HCT116 (cell line): ENCODE measurements around the gene GALNT2. TPM values are rescaled to one million over a fixed set of nuclear protein-coding genes. Genes with fewer than 3 reads are reported as not detected.

Experiments
- ATAC-seq: fragments of 200-7000 bp; cut with Tn5 transposase; 2 replicates; pipeline ENCODE4 v1.9.1; 2020; ENCODE audit warnings: mild to moderate bottlenecking, moderate library complexity
- BruUV-seq: library from RNA; stranded (reverse); fragments of 400-500 nt; replicated peaks from 2 replicates; lab custom pipeline; 2021; lab: Mats Ljungman, UMichigan
- CTCF ChIA-PET: fragments of 300-600 bp; sonication (Branson Sonifier 250); formaldehyde crosslinking; loops from one replicate; lab custom pipeline; 2021; ENCODE audit warnings: antibody characterized with exemption; lab: Charles Lee
- POLR2A ChIA-PET: fragments of 300-600, 350-600 bp; sonication (Branson Sonifier 250); formaldehyde crosslinking; loops from one replicate; lab custom pipeline; 2021; ENCODE audit warnings: antibody characterized with exemption; lab: Charles Lee
- RAD21 ChIA-PET, 2 experiments: fragments of 300-600 bp; sonication (Branson Sonifier 250); formaldehyde crosslinking; loops; one replicate each; lab custom pipeline; 2023; ENCODE audit warnings: low total read pairs in 2 of 2; ENCODE audit not compliant: uncharacterized antibody in 2 of 2, unreplicated experiment in 2 of 2, low non-redundant PET in 1 of 2; lab: Charles Lee
- DNase-seq: peaks from one replicate; pipeline ENCODE4 v3.0.0-alpha.2; 2010; ENCODE audit warnings: low read depth, low spot score
- H2AFZ ChIP-seq: fragments of 200-600 bp; shearing (Covaris generic), sonication (generic); 2 replicates; pipeline ENCODE4 v1.6.1; 2017; ENCODE audit warnings: low read depth, mixed run types, mixed read lengths, antibody characterized with exemption, low read length; ENCODE audit not compliant: poor library complexity, severe bottlenecking
- H3K27ac ChIP-seq: 2 replicates; pipeline ENCODE4 v1.5.1; 2012; ENCODE audit warnings: low read depth, low read length
- H3K27me3 ChIP-seq: fragments of 200-600 bp; sonication (generic); 2 replicates; pipeline ENCODE4 v1.6.1; 2016; ENCODE audit warnings: mixed run types, low read length, mixed read lengths; ENCODE audit not compliant: insufficient read depth
- H3K36me3 ChIP-seq, 2 experiments: fragments of 200-500 bp in 1 of 2; fragments of 200-600 bp in 1 of 2; sonication (Bioruptor generic) in 1 of 2; sonication (generic) in 1 of 2; 2 replicates each; pipeline versions ENCODE4 v1.5.1 to v1.6.1; 2014 to 2016; ENCODE audit warnings: low read length in 2 of 2, inconsistent platforms in 1 of 2, mixed read lengths in 1 of 2, mixed run types in 1 of 2; ENCODE audit not compliant: insufficient read depth in 2 of 2, control insufficient read depth in 1 of 2
- H3K4me1 ChIP-seq, 2 experiments: fragments of 200-600 bp in 1 of 2; sonication (generic) in 1 of 2; 2 replicates each; pipeline versions ENCODE4 v1.5.1 to v1.6.1; 2012 to 2017; ENCODE audit warnings: low read length in 2 of 2, inconsistent platforms in 1 of 2, mild to moderate bottlenecking in 1 of 2, mixed read lengths in 1 of 2, mixed run types in 1 of 2, moderate library complexity in 1 of 2; ENCODE audit not compliant: insufficient read depth in 2 of 2, control insufficient read depth in 1 of 2
- H3K4me2 ChIP-seq: fragments of 200-600 bp; sonication (generic); 2 replicates; pipeline ENCODE4 v1.6.1; 2017; ENCODE audit warnings: mixed run types, low read length, mixed read lengths
- H3K4me3 ChIP-seq, 2 experiments: fragments of 200-600 bp in 1 of 2; sonication (generic) in 1 of 2; replicated peaks in 1 of 2; 2 replicates each; pipeline ENCODE4 v1.5.1; 2011 to 2016; ENCODE audit warnings: low read length in 2 of 2, control low read depth in 1 of 2, low read depth in 1 of 2, mild to moderate bottlenecking in 1 of 2, mixed read lengths in 1 of 2, mixed run types in 1 of 2
- H3K79me2 ChIP-seq: fragments of 200-600 bp; sonication (generic); 2 replicates; pipeline ENCODE4 v1.6.1; 2017; ENCODE audit warnings: mild to moderate bottlenecking, mixed run types, low read length, moderate library complexity, mixed read lengths; ENCODE audit not compliant: insufficient read depth
- H3K9ac ChIP-seq: fragments of 200-600 bp; sonication (generic); 2 replicates; pipeline ENCODE4 v1.6.1; 2016; ENCODE audit warnings: low read length, mixed read lengths
- H3K9me2 ChIP-seq: fragments of 200-600 bp; sonication (generic), shearing (Covaris generic); 2 replicates; pipeline ENCODE4 v1.6.1; 2017; ENCODE audit warnings: mixed run types, mild to moderate bottlenecking, moderate library complexity; ENCODE audit not compliant: insufficient read depth
- H3K9me3 ChIP-seq, 2 experiments: fragments of 200-500 bp in 1 of 2; fragments of 200-600 bp in 1 of 2; sonication (Bioruptor generic) in 1 of 2; sonication (generic) in 1 of 2; 2 replicates each; pipeline ENCODE4 v1.6.1; 2014 to 2017; ENCODE audit warnings: low read length in 2 of 2, mixed read lengths in 2 of 2, inconsistent platforms in 1 of 2, low read depth in 1 of 2, mild to moderate bottlenecking in 1 of 2, mixed run types in 1 of 2, moderate library complexity in 1 of 2; ENCODE audit not compliant: control insufficient read depth in 1 of 2, insufficient read depth in 1 of 2
- H4K20me1 ChIP-seq: fragments of 200-600 bp; sonication (generic), shearing (Covaris generic); 2 replicates; pipeline ENCODE4 v1.6.1; 2017; ENCODE audit warnings: mixed run types, mild to moderate bottlenecking, moderate library complexity; ENCODE audit not compliant: insufficient read depth
- CBX3 ChIP-seq: IDR thresholded peaks from 2 replicates; pipeline ENCODE4 v1.6.1; 2012; ENCODE audit warnings: low read depth
- CEBPB ChIP-seq: IDR thresholded peaks from 2 replicates; pipeline ENCODE4 v1.6.1; 2012; ENCODE audit warnings: low read depth
- EGR1 ChIP-seq: IDR thresholded peaks from 2 replicates; pipeline ENCODE4 v1.6.1; 2012; ENCODE audit warnings: low read depth
- ELF1 ChIP-seq: IDR thresholded peaks from 2 replicates; pipeline ENCODE4 v1.6.1; 2012; ENCODE audit warnings: low read depth, borderline replicate concordance
- EZH2phosphoT487 ChIP-seq: fragments of 200-600 bp; IDR thresholded peaks from 2 replicates; pipeline ENCODE4 v1.6.1; 2018; ENCODE audit warnings: antibody characterized with exemption, borderline replicate concordance
- FOSL1 ChIP-seq: IDR thresholded peaks from 2 replicates; pipeline ENCODE4 v1.6.1; 2012; ENCODE audit warnings: low read depth
- JUND ChIP-seq: IDR thresholded peaks from 2 replicates; pipeline ENCODE4 v1.6.1; 2012
- POLR2A ChIP-seq: IDR thresholded peaks from 2 replicates; pipeline ENCODE4 v1.7.0; 2011; ENCODE audit warnings: borderline replicate concordance; ENCODE audit not compliant: insufficient read depth, insufficient read length; ENCODE audit errors: extremely low read depth
- POLR2AphosphoS5 ChIP-seq: IDR thresholded peaks from 2 replicates; pipeline ENCODE4 v1.6.1; 2011; ENCODE audit warnings: mild to moderate bottlenecking, low read depth, low read length, moderate library complexity
- RAD21 ChIP-seq: IDR thresholded peaks from 2 replicates; pipeline ENCODE4 v1.6.1; 2012; ENCODE audit warnings: low read depth, mild to moderate bottlenecking
- REST ChIP-seq: IDR thresholded peaks from 2 replicates; pipeline ENCODE4 v1.6.1; 2012; ENCODE audit warnings: low read depth
- SIN3A ChIP-seq: IDR thresholded peaks from 2 replicates; pipeline ENCODE4 v1.6.1; 2012; ENCODE audit warnings: low read depth
- SP1 ChIP-seq: IDR thresholded peaks from 2 replicates; pipeline ENCODE4 v1.6.1; 2012; ENCODE audit warnings: low read depth
- SRF ChIP-seq: IDR thresholded peaks from 2 replicates; pipeline ENCODE4 v1.6.1; 2012; ENCODE audit warnings: low read depth
- TCF7L2 ChIP-seq: IDR thresholded peaks from 2 replicates; pipeline ENCODE4 v1.7.0; 2011; ENCODE audit warnings: borderline replicate concordance, inconsistent platforms; ENCODE audit not compliant: insufficient read depth, insufficient read length; ENCODE audit errors: extremely low read depth
- ZFX ChIP-seq: fragments of 450-650 bp; IDR thresholded peaks from 2 replicates; pipeline ENCODE4 v1.6.1; 2017
- ZNF274 ChIP-seq: fragments of 200-500 bp; sonication (Bioruptor generic); IDR thresholded peaks from 2 replicates; pipeline ENCODE4 v1.6.1; 2014; ENCODE audit warnings: mild to moderate bottlenecking, low read depth, low read length, inconsistent platforms
- intact Hi-C: fragments of 100-400 bp; cut with micrococcal nuclease; formaldehyde crosslinking; loops from 2 replicates; pipeline ENCODE4 v1.10.0; 2022
- total RNA-seq: library from RNA; stranded (reverse); gene quantifications from one replicate; pipeline ENCODE4 v1.2.1, GENCODE V29; 2021; ENCODE audit not compliant: unreplicated experiment
- TF ChIP-seq, protein P1 (sequence below): IDR thresholded peaks from 2 replicates; pipeline ENCODE4 v1.6.1; 2012
- TF ChIP-seq, protein P2 (sequence below): IDR thresholded peaks from 2 replicates; pipeline ENCODE4 v1.6.1; 2012
- TF ChIP-seq, protein P3 (sequence below), 3 experiments: fragments of 200-600 bp in 1 of 3; sonication (generic) in 1 of 3; IDR thresholded peaks in 2 of 3; conservative IDR thresholded peaks in 1 of 3; 2 replicates each; pipeline ENCODE4 v1.5.1; 2012 to 2017; ENCODE audit warnings: low read depth in 2 of 3, low read length in 2 of 3, antibody characterized with exemption in 1 of 3, borderline replicate concordance in 1 of 3, control low read depth in 1 of 3, mild to moderate bottlenecking in 1 of 3, mixed read lengths in 1 of 3, mixed run types in 1 of 3, moderate library complexity in 1 of 3; ENCODE audit not compliant: insufficient read depth in 1 of 3

Gene GALNT2
- total RNA-seq, 1 experiment from 2014 or later, result 40.8 TPM

DNA sequence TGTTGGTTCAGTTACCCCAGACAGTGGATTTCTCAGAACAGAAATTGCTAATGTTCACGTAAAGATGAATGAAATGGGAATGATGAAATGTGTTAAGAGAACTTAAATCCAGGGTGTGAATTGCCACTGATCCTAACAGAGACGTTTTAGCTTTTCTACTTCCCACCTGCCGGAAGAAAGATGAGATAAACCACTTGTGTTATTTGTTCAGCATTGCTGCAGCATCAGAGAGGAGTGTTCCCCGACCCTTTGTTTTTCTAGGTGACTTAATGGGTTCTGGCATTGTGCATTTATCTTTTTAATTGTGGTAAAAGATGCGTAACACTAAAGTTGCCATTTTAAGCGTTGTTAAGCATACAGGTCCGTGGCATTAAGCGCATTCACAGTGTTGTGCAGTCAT, 122.3 kb downstream of the GALNT2 start:
- H2AFZ ChIP-seq, result no peak overlapping the region
- no peaks in the 10 kb centered on the region for H3K36me3 ChIP-seq
- no peak for ATAC-seq
- no peaks in the 10 kb centered on the region for H4K20me1 ChIP-seq
- H3K27me3 ChIP-seq, result no peaks in the 10 kb centered on the region
- RAD21 ChIA-PET, result no interaction called here
- peaks cover 18 to 21% of the 10 kb centered on the region in 2 experiments for H3K4me1 ChIP-seq
- no peak overlapping the region for H3K4me3 ChIP-seq
- H3K27ac ChIP-seq, result no peak overlapping the region
- no peaks in the 10 kb centered on the region for H3K9me2 ChIP-seq
- no TSS peak for BruUV-seq
- TF ChIP-seq, protein P1, sequence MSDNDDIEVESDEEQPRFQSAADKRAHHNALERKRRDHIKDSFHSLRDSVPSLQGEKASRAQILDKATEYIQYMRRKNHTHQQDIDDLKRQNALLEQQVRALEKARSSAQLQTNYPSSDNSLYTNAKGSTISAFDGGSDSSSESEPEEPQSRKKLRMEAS, result no peak
- TF ChIP-seq CBX3 (no peak), SP1 (no peak), POLR2AphosphoS5 (no peak), TCF7L2 (no peak), CEBPB (no peak), RAD21 (no peak), ZNF274 (no peak), ELF1 (no peak), SIN3A (no peak), EGR1 (no peak), SRF (no peak), POLR2A (no peak), ZFX (no peak), REST (no peak), EZH2phosphoT487 (no peak), JUND (no peak), FOSL1 (no peak)
- TF ChIP-seq, protein P2, sequence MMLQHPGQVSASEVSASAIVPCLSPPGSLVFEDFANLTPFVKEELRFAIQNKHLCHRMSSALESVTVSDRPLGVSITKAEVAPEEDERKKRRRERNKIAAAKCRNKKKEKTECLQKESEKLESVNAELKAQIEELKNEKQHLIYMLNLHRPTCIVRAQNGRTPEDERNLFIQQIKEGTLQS, result no peak
- TF ChIP-seq, protein P3, sequence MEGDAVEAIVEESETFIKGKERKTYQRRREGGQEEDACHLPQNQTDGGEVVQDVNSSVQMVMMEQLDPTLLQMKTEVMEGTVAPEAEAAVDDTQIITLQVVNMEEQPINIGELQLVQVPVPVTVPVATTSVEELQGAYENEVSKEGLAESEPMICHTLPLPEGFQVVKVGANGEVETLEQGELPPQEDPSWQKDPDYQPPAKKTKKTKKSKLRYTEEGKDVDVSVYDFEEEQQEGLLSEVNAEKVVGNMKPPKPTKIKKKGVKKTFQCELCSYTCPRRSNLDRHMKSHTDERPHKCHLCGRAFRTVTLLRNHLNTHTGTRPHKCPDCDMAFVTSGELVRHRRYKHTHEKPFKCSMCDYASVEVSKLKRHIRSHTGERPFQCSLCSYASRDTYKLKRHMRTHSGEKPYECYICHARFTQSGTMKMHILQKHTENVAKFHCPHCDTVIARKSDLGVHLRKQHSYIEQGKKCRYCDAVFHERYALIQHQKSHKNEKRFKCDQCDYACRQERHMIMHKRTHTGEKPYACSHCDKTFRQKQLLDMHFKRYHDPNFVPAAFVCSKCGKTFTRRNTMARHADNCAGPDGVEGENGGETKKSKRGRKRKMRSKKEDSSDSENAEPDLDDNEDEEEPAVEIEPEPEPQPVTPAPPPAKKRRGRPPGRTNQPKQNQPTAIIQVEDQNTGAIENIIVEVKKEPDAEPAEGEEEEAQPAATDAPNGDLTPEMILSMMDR (IDR thresholded peaks at IDR 0.05 in 2 of 3, conservative IDR thresholded peaks at IDR 0.05 in 1 of 3; ENCODE audit: borderline replicate concordance in 1 of 3, insufficient read depth in 1 of 3, low read depth in 2 of 3, low read length in 2 of 3), result no peak
- TF ChIP-seq, all 23 proteins: peak for 0
- Histone ChIP-seq H3K9ac (no peak overlapping the region), H3K9me3 (no peaks in the 10 kb centered on the region), H3K79me2 (no peaks in the 10 kb centered on the region; the same call in 1 of the 2 replicates), H3K4me2 (no peak overlapping the region)
- CTCF ChIA-PET, result no interaction called here
- intact Hi-C loops, result no loop called here
- POLR2A ChIA-PET, result no interaction called here
- DNase-seq, result no peak
